DOHH2 (cell line): Measurements from ENCODE around the gene SRD5A1.

Experiments
- CTCF ChIP-seq: fragments of 200-600 bp; sonication (generic); IDR thresholded peaks from one replicate; pipeline ENCODE4 v1.5.1; 2014; ENCODE audit warnings: antibody characterized with exemption, mild to moderate bottlenecking, low read depth, low read length; ENCODE audit not compliant: poor library complexity, severe bottlenecking
- EZH2phosphoT487 ChIP-seq: fragments of 200-600 bp; sonication (generic); IDR thresholded peaks from 2 replicates; pipeline ENCODE4 v1.6.1; 2017; ENCODE audit warnings: borderline replicate concordance, mild to moderate bottlenecking, antibody characterized with exemption, low read length, moderate library complexity, mixed read lengths

GRCh38 chr5:6674421-6674820 lies 41.2 kb downstream of the SRD5A1 start:
- TF ChIP-seq CTCF (no peak), EZH2phosphoT487 (no peak)
